AG04449 (cell line): Measurements from ENCODE around the gene CFAP410.

ENCODE experiments used
- CTCF ChIA-PET: fragments of 350-600 bp; formaldehyde crosslinking; extraction: SDS; loops from one replicate; lab custom pipeline; 2021; ENCODE audit warnings: antibody characterized with exemption; lab: Yijun Ruan, JAX
- POLR2A ChIA-PET: fragments of 400-600, 350-600 bp; formaldehyde crosslinking; extraction: SDS; loops from one replicate; lab custom pipeline; 2020; ENCODE audit warnings: antibody characterized with exemption, inconsistent platforms; lab: Yijun Ruan, JAX
- DNase-seq: peaks from one replicate; pipeline ENCODE4 v3.0.0-alpha.2; 2010; ENCODE audit warnings: low read depth, low spot score
- H3K4me3 ChIP-seq: 2 replicates; pipeline ENCODE4 v1.5.1; 2011; ENCODE audit warnings: low read depth, mild to moderate bottlenecking, control low read depth, low read length
- CTCF ChIP-seq: IDR thresholded peaks from one replicate; pipeline ENCODE4 v1.5.1; 2011; ENCODE audit warnings: mild to moderate bottlenecking, moderate library complexity, low read length, control low read depth, inconsistent platforms; ENCODE audit not compliant: insufficient read depth; ENCODE audit errors: missing control alignments

Gene CFAP410

GRCh38 chr21:44357064-44357837 is 18.1 kb upstream of the CFAP410 start:
- CTCF ChIA-PET = no interaction called here

GRCh38 chr21:44356636-44357035 is 17.4 kb upstream of the CFAP410 start:
- no peak for DNase-seq
- CTCF ChIA-PET = no interaction called here
- H3K4me3 ChIP-seq = no peak overlapping the region
- POLR2A ChIA-PET = no interaction called here
- no peak for TF ChIP-seq CTCF

More at GRCh38 chr21:44357064-44357837, 18.1 kb upstream of the CFAP410 start:
- POLR2A ChIA-PET = no interaction called here
- H3K4me3 ChIP-seq = no peak overlapping the region
- TF ChIP-seq CTCF = no peak
- DNase-seq = no peak

- no peak overlapping the region for H3K4me3 ChIP-seq
- ChIA-PET CTCF (no interaction called here), POLR2A (no interaction called here)
- DNase-seq = no peak
- TF ChIP-seq CTCF = no peak
Observed at GRCh38 chr21:44356160-44356559, 17.0 kb upstream of the CFAP410 start.

- CTCF ChIA-PET = no interaction called here
- no peak for TF ChIP-seq CTCF
- DNase-seq = no peak
- H3K4me3 ChIP-seq = no peak overlapping the region
- POLR2A ChIA-PET = no interaction called here
Observed at GRCh38 chr21:44354775-44355771, 15.9 kb upstream of the CFAP410 start.

GRCh38 chr21:44354001-44354405 is 14.8 kb upstream of the CFAP410 start:
- ChIA-PET POLR2A (interaction anchor here (0.6 kb wide), 1 partner anchor 15 kb away, joined by 3 read pairs; no protein-coding TSS in a partner anchor), CTCF (interaction anchor here (1.5 kb wide), 1 partner anchor 12 kb away, joined by 3 read pairs; no protein-coding TSS in a partner anchor)
- TF ChIP-seq CTCF = no peak
- H3K4me3 ChIP-seq = no peak overlapping the region
- DNase-seq = no peak
